Upper lobe of left lung (tissue), 6 donors: ENCODE data around the gene HEATR5A. TPM values are rescaled to one million over a fixed set of nuclear protein-coding genes. Genes with fewer than 3 reads are reported as not detected.
"Not testable (repeated sequence)": the region's sequence is repeated elsewhere in the genome, so short reads cannot be mapped to it uniquely, and the experiment has no call there.

ENCODE experiments used
- ATAC-seq, 2 donors: fragments of 200-7000 bp; cut with Tn5 transposase; one replicate each; pipeline ENCODE4 v1.9.1; 2022; ENCODE audit warnings: mild to moderate bottlenecking in 2 of 2, moderate library complexity in 2 of 2; ENCODE audit not compliant: low FRiP score in 2 of 2
- DNase-seq, 2 donors: peaks; one replicate each; pipeline ENCODE4 v3.0.0-alpha.2; 2019 to 2020
- H3K27ac ChIP-seq, 4 donors: fragments of 200-600 bp; sonication (generic); one replicate each; pipeline ENCODE4 v1.5.1; 2016 to 2019
- H3K27me3 ChIP-seq, 4 donors: fragments of 200-600 bp; sonication (generic); one replicate each; pipeline ENCODE4 v1.5.1; 2017 to 2019
- H3K36me3 ChIP-seq, 4 donors: fragments of 200-600 bp; sonication (generic); one replicate each; pipeline ENCODE4 v1.5.1; 2016 to 2019
- H3K4me1 ChIP-seq, 4 donors: fragments of 200-600 bp; sonication (generic); one replicate each; pipeline ENCODE4 v1.5.1; 2018 to 2019
- H3K4me3 ChIP-seq, 4 donors: fragments of 200-600 bp; sonication (generic); one replicate each; pipeline ENCODE4 v1.5.1; 2017 to 2019; ENCODE audit warnings: mild to moderate bottlenecking in 2 of 4, moderate library complexity in 1 of 4
- H3K9me3 ChIP-seq, 4 donors: fragments of 200-600 bp; sonication (generic); one replicate each; pipeline ENCODE4 v1.5.1; 2018 to 2019
- CTCF ChIP-seq, 6 experiments: fragments of 450-650 bp in 4 of 6; fragments of 200-600 bp in 2 of 6; sonication (generic) in 2 of 6; IDR thresholded peaks; one replicate each; pipeline ENCODE4 v1.5.1; 2016 to 2019; ENCODE audit warnings: antibody characterized with exemption in 6 of 6
- EP300 ChIP-seq, 4 donors: sonication (generic); formaldehyde crosslinking; IDR thresholded peaks; one replicate each; pipeline ENCODE4 v1.5.1; 2017; ENCODE audit warnings: antibody characterized with exemption in 4 of 4, control low read depth in 2 of 4
- POLR2A ChIP-seq, 4 donors: fragments of 450-650 bp; IDR thresholded peaks; one replicate each; pipeline ENCODE4 v1.5.1; 2016 to 2017; ENCODE audit warnings: antibody characterized with exemption in 4 of 4, mild to moderate bottlenecking in 2 of 4
- POLR2AphosphoS5 ChIP-seq, 2 donors: sonication (generic); formaldehyde crosslinking; IDR thresholded peaks; one replicate each; pipeline ENCODE4 v1.5.1; 2017; ENCODE audit warnings: antibody characterized with exemption in 2 of 2
- WGBS, 2 donors: methylation state at CpG; one replicate each; pipeline ENCODE4 v1.1.5; 2017 to 2018; 5-methylcytosine and 5-hydroxymethylcytosine counted together
- total RNA-seq, 6 donors: library from RNA; depleted of rRNA in 4 of 6; stranded (reverse); fragments of >200 nt in 4 of 6; gene quantifications; one replicate each; pipeline versions ENCODE4 v1.1.0 to v1.2.1, GENCODE V29; 2016 to 2021
- donor health status: DM: no; HTN: no; CAD: no; lungs with moderate emphysema.
- donor health status: DM: no; HTN: yes; CAD: no; lungs with severe emphysema.

Gene HEATR5A
- total RNA-seq, 6 donors from 2014 or later: 19.6 to 66.0 (median 39.3) TPM

GRCh38 chr14:31337331-31337730 is 83.0 kb downstream of the HEATR5A start:
- ATAC-seq (no peak), DNase-seq (no peak)
- Histone ChIP-seq H3K36me3 (peaks cover 0 to 68% (median 6%) of the 10 kb centered on the region in 4 donors), H3K4me3 (no peak overlapping the region), H3K4me1 (no peaks in the 10 kb centered on the region), H3K27ac (no peak overlapping the region), H3K27me3 (no peaks in the 10 kb centered on the region), H3K9me3 (no peaks in the 10 kb centered on the region)
- TF ChIP-seq POLR2AphosphoS5 (IDR thresholded peaks at IDR 0.05): no peak
- TF ChIP-seq POLR2A (IDR thresholded peaks at IDR 0.05): no peak
- TF ChIP-seq CTCF (IDR thresholded peaks at IDR 0.05): no peak
- no peak for TF ChIP-seq EP300 (IDR thresholded peaks at IDR 0.05)
- 93 to 94% methylated on average over 2 of the region's 2 CpGs for WGBS, 2 donors

- Histone ChIP-seq H3K4me1 (no peaks in the 10 kb centered on the region), H3K4me3 (no peak overlapping the region), H3K27me3 (no peaks in the 10 kb centered on the region), H3K9me3 (no peaks in the 10 kb centered on the region), H3K27ac (no peak overlapping the region), H3K36me3 (peaks cover 0 to 67% (median 6%) of the 10 kb centered on the region in 4 donors)
- ATAC-seq (no peak), DNase-seq (no peak)
- 93 to 95% methylated on average over 4 of the region's 4 CpGs for WGBS, 2 donors
- TF ChIP-seq EP300 (IDR thresholded peaks at IDR 0.05): peak in 1 of 4 donors; percentile 31
- TF ChIP-seq CTCF (IDR thresholded peaks at IDR 0.05): no peak
- no peak for TF ChIP-seq POLR2AphosphoS5 (IDR thresholded peaks at IDR 0.05)
- no peak for TF ChIP-seq POLR2A (IDR thresholded peaks at IDR 0.05)
Observed at GRCh38 chr14:31336646-31337045, 83.7 kb downstream of the HEATR5A start.

GRCh38 chr14:31331395-31331794 is 89.0 kb downstream of the HEATR5A start:
- H3K4me1 ChIP-seq, ATAC-seq, H3K27me3 ChIP-seq, H3K27ac ChIP-seq, H3K4me3 ChIP-seq, H3K9me3 ChIP-seq, DNase-seq: not testable (repeated sequence)
- H3K36me3 ChIP-seq: peaks cover 0 to 39% (median 14%) of the 10 kb centered on the region in 4 donors
- 87 to 94% methylated on average over 1 of the region's 1 CpG for WGBS, 2 donors

- not testable (repeated sequence) for H3K4me3 ChIP-seq, H3K9me3 ChIP-seq, H3K27me3 ChIP-seq, H3K27ac ChIP-seq, DNase-seq, ATAC-seq, H3K4me1 ChIP-seq
- H3K36me3 ChIP-seq: peaks cover 0 to 31% (median 14%) of the 10 kb centered on the region in 4 donors
- WGBS, 2 donors: 98% methylated on average over 7 to 8 of the region's 8 CpGs
Observed at GRCh38 chr14:31329876-31330521, 90.4 kb downstream of the HEATR5A start.

DNA sequence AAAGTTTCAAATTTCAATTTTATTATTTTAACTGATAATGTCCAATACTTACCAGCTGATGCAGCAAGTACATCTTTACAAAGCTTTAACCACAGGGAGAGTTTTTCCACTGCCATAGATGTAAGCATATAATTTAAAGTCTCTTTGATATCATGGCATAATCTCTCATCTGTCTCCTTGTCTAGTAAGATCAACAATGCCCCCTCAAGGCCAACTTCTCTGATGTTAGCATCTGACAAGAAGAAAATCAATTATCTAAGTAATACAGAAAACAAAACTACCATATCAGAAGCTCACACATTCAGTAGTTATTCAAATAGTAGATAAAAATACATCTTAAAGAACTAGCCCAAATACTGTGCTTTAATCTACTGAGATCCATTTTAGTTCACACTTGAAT is 94.2 kb downstream of the HEATR5A start:
- H3K27me3 ChIP-seq: no peaks in the 10 kb centered on the region
- no peak for DNase-seq
- H3K9me3 ChIP-seq: peaks cover 3 to 9% (median 8%) of the 10 kb centered on the region in 4 donors
- no peak overlapping the region for H3K4me3 ChIP-seq
- no peak for TF ChIP-seq CTCF (IDR thresholded peaks at IDR 0.05)
- no peak for TF ChIP-seq EP300 (IDR thresholded peaks at IDR 0.05)
- no peak for TF ChIP-seq POLR2A (IDR thresholded peaks at IDR 0.05)
- no peak for TF ChIP-seq POLR2AphosphoS5 (IDR thresholded peaks at IDR 0.05)
- no peak for ATAC-seq
- peaks cover 2 to 21% (median 14%) of the 10 kb centered on the region in 4 donors for H3K36me3 ChIP-seq
- no peaks in the 10 kb centered on the region for H3K4me1 ChIP-seq
- no peak overlapping the region for H3K27ac ChIP-seq

- H3K27ac ChIP-seq: no peak overlapping the region
- no peaks in the 10 kb centered on the region for H3K27me3 ChIP-seq
- WGBS, 2 donors: 83 to 95% methylated on average over 2 of the region's 2 CpGs
- peaks cover 2 to 33% (median 14%) of the 10 kb centered on the region in 4 donors for H3K36me3 ChIP-seq
- DNase-seq (no peak), ATAC-seq (no peak)
- no peaks in the 10 kb centered on the region for H3K9me3 ChIP-seq
- no peak for TF ChIP-seq EP300 (IDR thresholded peaks at IDR 0.05)
- no peak for TF ChIP-seq CTCF (IDR thresholded peaks at IDR 0.05)
- no peak for TF ChIP-seq POLR2A (IDR thresholded peaks at IDR 0.05)
- TF ChIP-seq POLR2AphosphoS5 (IDR thresholded peaks at IDR 0.05): no peak
- H3K4me3 ChIP-seq: no peak overlapping the region
- no peaks in the 10 kb centered on the region for H3K4me1 ChIP-seq
Observed at GRCh38 chr14:31323419-31323818, 96.9 kb downstream of the HEATR5A start.
